Pulmonary artery endothelial cell (primary cell): ENCODE measurements around the gene CEP85. TPM values are rescaled to one million over a fixed set of nuclear protein-coding genes. Genes with fewer than 3 reads are reported as not detected.
A peak's percentile ranks its signal among the peaks of the same experiment; 100 is the strongest.
"Not testable (repeated sequence)": the region's sequence is repeated elsewhere in the genome, so short reads cannot be mapped to it uniquely, and the experiment has no call there.

ENCODE experiments used
- DNase-seq: peaks from one replicate; pipeline ENCODE4 v3.0.0-alpha.2; 2011; ENCODE audit warnings: low read depth, low spot score
- total RNA-seq: library from RNA; depleted of rRNA; stranded (reverse); fragments of >200 nt; gene quantifications from 2 replicates; pipeline ENCODE4 v1.2.3, GENCODE V29; 2014

The CEP85 gene
- total RNA-seq, 1 donor from 2014 or later, result 9.7 TPM

- not testable (repeated sequence) for DNase-seq
These were observed 74.2 kb downstream of the CEP85 start for GRCh38 chr1:26307966-26308899.

GRCh38 chr1:26314501-26314900, 80.5 kb downstream of the CEP85 start:
- DNase-seq, result no peak

DNA sequence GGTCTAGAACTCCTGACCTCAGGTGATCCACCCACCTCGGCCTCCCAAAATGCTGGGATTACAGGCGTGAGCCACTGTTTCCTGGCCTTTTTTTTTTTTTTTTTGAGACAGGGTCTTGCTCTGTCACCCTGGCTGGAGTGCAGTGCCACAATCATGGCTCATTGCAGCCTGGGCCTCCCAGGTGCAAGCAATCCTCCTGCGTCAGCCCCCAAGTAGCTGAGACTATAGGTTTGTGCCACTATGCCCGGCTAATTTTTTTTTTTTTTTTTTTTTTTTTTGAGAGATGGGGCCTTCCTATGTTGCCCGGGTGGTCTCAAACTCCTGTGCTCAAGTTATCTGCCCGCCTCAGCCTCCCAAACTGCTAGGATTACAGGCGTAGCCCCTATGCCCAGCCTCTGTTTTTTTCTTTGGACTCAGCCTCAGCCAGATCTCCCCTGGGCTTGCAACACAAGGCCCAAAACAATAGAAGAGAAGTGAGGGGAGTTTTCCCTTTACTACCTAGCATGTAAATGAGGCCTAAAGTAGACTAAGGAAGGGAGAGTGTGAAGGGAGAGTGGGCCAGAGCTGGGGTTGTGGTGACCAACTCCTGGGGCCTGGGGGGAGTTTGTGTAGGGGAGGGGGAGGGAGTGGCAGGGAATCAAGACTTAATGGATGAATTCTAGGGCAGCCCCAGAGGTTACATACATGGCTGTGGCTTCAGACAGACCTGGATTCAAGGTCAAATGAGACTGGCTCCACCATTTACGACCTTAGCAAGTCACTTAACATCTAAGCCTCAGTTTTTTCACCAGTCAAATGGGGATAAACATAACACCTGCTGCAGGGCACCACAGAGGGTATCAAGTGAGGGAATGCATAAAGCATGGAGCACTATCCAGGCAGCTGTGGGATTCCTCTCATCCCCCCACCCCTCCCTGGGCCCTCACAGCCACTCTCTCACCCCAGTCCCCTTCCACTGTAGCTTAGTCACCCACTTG, 82.2 kb downstream of the CEP85 start:
- no peak for DNase-seq

- DNase-seq, result no peak
These were observed 83.1 kb downstream of the CEP85 start for GRCh38 chr1:26317146-26317545.

DNA sequence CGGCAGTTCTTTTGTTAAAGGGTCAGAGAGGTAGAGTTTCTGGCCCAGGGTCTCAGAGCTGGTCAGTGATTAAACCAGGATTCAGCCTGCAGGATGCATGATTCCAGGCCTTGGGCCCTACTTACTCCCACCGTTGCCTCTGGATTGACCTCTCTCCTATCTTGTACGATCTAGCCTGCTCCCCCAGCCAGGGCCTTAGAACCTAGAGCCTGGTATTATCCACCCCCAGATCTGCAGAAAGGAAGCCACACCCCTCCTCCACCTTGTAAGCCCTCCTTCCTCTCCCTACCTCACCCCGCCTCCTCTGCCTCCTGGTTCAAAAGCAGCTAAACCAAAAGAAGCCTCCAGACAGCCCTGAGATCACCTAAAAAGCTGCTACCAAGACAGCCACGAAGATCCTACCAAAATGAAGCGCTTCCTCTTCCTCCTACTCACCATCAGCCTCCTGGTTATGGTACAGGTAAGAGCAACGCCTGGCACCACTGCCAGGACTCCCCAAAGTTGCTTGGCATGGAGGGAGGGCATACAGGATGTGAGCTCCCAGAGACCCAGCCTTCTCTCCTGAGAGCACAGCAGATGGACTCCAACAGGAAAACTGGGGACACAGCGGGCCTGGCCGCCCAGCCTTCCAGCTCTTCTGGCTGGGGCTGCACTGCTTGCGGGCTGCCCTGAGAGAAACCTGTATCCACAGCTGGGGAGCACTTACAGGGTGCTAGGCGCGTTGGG, 83.8 kb downstream of the CEP85 start, which contains the start of gene CD52:
Gene CD52, plus strand, starts transcription at position 347 of the 726 bp plus-strand sequence. Its CDS starts 60 bp downstream, at position 407.
- DNase-seq, result no peak

DNA sequence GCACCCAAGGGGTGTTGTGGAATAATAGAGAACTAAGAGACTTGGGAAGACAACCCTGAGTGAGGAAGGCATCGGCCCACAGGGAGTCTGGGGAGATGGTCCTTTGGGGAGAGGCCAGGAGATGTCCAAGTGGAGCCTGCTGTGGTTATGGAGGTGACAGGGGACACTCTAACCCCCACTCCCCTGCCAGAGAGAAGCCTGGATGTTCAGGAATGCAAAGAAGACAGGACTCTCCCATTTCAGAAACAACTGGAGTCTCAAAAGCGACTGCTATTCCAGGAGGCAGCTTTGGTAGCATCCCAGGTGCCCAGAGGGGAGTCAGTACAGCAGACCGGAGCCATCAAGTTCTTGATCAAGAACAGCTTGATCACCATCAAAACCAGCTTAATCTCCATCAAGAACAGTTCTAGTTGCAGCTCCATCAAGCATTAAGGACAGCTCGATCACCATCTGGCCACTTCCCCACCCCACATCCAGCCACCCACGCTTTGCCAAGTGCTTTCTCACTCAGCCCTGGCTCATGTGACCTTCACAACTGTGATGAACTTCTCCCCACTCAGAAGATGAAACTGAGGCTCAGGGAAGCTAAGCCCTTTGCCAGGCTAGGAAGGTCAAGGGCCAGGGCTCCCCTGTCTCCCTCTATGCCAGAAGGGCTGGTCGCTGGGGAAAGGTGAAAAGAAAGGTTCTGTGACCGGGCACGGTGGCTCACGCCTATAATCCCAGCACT, 84.5 kb downstream of the CEP85 start:
- DNase-seq, result no peak

DNA sequence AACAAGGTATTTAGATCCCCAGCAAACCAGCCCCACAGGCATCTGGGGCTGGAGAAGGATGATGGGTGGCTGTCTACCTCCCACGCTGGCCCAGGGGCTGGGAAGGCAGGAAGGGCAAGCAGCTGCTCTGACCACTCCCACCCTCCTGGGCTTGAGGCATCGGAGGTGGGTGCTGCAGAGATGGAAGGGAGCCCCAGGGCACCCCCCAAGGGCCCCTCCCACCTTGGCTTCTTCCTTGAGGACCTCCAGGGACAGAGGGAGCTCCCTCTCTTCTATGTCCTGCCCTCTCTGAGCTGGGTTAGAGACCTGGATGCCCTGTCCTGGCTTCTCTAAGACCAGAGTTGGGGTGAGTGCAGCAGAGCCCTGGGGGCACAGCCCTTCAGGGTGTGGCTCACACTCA, 86.9 kb downstream of the CEP85 start:
- no peak for DNase-seq

DNA sequence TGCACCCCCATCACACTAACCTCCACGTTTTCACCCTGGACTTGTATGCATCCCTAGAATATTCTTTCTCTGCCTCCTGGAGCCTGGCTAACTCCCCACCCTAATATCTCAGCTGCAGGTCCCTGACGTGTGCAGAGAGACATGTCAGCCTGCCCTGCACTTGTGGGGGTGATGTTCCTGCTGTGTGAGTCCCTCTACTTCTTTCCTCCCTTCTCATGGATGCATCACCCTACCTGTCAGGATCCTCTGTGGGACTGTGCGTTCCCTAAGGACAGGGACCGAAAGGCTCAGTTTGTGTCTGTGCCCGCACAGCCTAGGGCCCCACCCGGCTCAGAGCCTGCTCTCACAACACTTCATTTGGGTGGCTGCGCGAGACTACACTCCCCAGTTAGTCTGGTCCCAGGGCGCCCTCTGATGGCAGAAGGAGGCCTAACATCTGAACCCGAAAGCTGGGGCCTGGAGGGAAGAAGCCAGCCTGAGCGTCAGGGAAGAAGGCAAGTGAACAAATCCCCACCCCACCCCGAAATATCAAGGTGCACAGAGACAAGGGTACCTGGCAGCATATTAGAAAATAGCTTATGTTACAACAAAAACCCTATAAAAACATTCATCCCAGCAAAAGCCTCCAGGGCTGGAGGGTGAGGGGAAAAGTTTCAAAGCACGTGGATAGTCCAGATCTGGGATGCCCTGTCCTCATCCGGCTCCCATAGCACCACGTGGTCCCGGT, 87.5 kb downstream of the CEP85 start:
- peak; percentile 47 for DNase-seq

GRCh38 chr1:26322042-26322331, 88.0 kb downstream of the CEP85 start:
- no peak for DNase-seq

DNA sequence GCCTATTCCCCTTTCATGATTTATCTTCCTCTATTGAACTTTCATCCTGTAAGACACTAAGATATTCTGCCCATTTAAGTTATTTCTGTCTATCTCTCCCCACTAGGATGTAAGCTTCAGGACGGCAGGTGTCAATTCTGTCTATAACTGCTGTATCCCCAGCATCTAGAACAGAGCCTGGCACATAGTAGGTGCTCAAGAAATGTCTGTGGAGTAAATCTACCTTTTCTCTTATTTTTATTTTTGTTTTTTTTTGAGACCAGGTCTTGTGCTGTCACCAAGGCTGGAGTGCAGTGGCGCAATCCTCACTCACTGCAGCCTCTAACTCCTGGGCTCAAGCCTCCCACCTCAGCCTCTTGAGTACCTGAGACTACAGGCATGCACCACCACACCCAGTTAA, 89.4 kb downstream of the CEP85 start:
- DNase-seq, result no peak

DNA sequence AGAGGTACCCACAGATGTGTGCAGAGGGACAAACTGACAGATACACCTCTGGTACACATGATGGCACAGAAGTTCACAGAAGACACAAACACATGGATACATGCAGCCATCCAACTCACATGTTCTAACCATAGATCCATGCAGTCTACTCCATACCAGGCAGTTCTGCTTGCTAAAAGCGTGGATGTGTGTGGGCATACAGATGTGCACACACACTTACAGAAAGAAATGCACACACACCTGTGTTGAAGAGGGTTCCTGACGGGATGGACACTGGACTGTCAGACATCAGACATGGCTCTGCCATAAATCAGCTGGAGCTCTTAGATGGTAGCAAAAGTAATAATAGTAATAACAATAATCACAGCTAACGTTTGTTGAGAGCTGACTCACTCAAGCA, 90.5 kb downstream of the CEP85 start:
- no peak for DNase-seq

GRCh38 chr1:26327956-26328362, 94.0 kb downstream of the CEP85 start:
- DNase-seq, result no peak

Other genes starting within 250 kb of the CEP85 start
- 4.0 and 7.1 TPM in 2 replicates for gene PAFAH2, start 236.1 kb upstream of the CEP85 start, total RNA-seq
- gene EXTL1, start 212.4 kb upstream of the CEP85 start, total RNA-seq, result not detected in 2 replicates
- not detected in 2 replicates for gene SLC30A2, start 188.1 kb upstream of the CEP85 start, total RNA-seq
- gene TRIM63, start 166.6 kb upstream of the CEP85 start, total RNA-seq, result not detected in 2 replicates
- gene PDIK1L, start 122.4 kb upstream of the CEP85 start, total RNA-seq, result 5.9 TPM in 2 replicates
- 0.67 and 1.3 TPM in 2 replicates for gene FAM110D, start 75.1 kb upstream of the CEP85 start, total RNA-seq
- not detected in 2 replicates for gene C1orf232, start 65.2 kb upstream of the CEP85 start, total RNA-seq
- 32.4 and 43.9 TPM in 2 replicates for gene ZNF593, start 64.3 kb upstream of the CEP85 start, total RNA-seq
- not detected in 2 replicates for gene ZNF593OS, start 62.4 kb upstream of the CEP85 start, total RNA-seq
- gene CNKSR1, start 56.7 kb upstream of the CEP85 start, total RNA-seq, result not detected in 2 replicates
- gene CATSPER4, start 43.6 kb upstream of the CEP85 start, total RNA-seq, result not detected in 2 replicates
- 29.7 and 35.7 TPM in 2 replicates for gene SH3BGRL3, start 45.9 kb downstream of the CEP85 start, total RNA-seq
- 3.0 and 4.3 TPM in 2 replicates for gene UBXN11, start 72.4 kb downstream of the CEP85 start, total RNA-seq
- not detected in 2 replicates for gene CD52, start 83.8 kb downstream of the CEP85 start, total RNA-seq
- gene CRYBG2, start 119.9 kb downstream of the CEP85 start, total RNA-seq, result 0.35 TPM in 1 of 2 replicates, not detected in the other
- not detected in 2 replicates for gene ZNF683, start 138.6 kb downstream of the CEP85 start, total RNA-seq
- gene LIN28A, start 176.6 kb downstream of the CEP85 start, total RNA-seq, result not detected in 2 replicates
- gene DHDDS, start 198.1 kb downstream of the CEP85 start, total RNA-seq, result 41.7 and 53.6 TPM in 2 replicates
- gene HMGN2, start 238.2 kb downstream of the CEP85 start, total RNA-seq, result 299 and 333 TPM in 2 replicates